COLO668 (cell line): Measurements from ENCODE around the gene DNM2.
"Not testable (repeated sequence)": the region's sequence is repeated elsewhere in the genome, so short reads cannot be mapped to it uniquely, and the experiment has no call there.

Experiments used
- DNase-seq: peaks from one replicate; lab custom pipeline; 2025; ENCODE audit not compliant: unreplicated experiment; lab: John Stamatoyannopoulos, UW

The DNM2 gene

GRCh38 chr19:10724573-10725071 is 6.7 kb downstream of the DNM2 start:
- no peak for DNase-seq

- DNase-seq, result no peak
These were observed 7.5 kb downstream of the DNM2 start for GRCh38 chr19:10725415-10725814.

GRCh38 chr19:10726268-10726667 is 8.4 kb downstream of the DNM2 start:
- no peak for DNase-seq

GRCh38 chr19:10727685-10728201 is 9.9 kb downstream of the DNM2 start:
- DNase-seq, result no peak

- DNase-seq, result no peak
These were observed 11.5 kb downstream of the DNM2 start for GRCh38 chr19:10729411-10729810.

GRCh38 chr19:10730932-10731331 is 13.1 kb downstream of the DNM2 start:
- DNase-seq, result no peak

GRCh38 chr19:10735741-10736140 is 17.9 kb downstream of the DNM2 start:
- DNase-seq, result no peak

- DNase-seq, result no peak
These were observed 18.3 kb downstream of the DNM2 start for GRCh38 chr19:10736189-10736588.

- DNase-seq, result no peak
These were observed 19.2 kb downstream of the DNM2 start for GRCh38 chr19:10736916-10737551.

- no peak for DNase-seq
These were observed 19.8 kb downstream of the DNM2 start for GRCh38 chr19:10737722-10738121.

- no peak for DNase-seq
These were observed 22.9 kb downstream of the DNM2 start for GRCh38 chr19:10740798-10741197.

GRCh38 chr19:10742476-10742875 is 24.6 kb downstream of the DNM2 start:
- DNase-seq, result no peak

GRCh38 chr19:10744253-10744798 is 26.4 kb downstream of the DNM2 start:
- no peak for DNase-seq

GRCh38 chr19:10744801-10745293 is 27.0 kb downstream of the DNM2 start:
- DNase-seq, result no peak

- not testable (repeated sequence) for DNase-seq
These were observed 28.6 kb downstream of the DNM2 start for GRCh38 chr19:10746437-10746836.

- DNase-seq, result peak; percentile 21
These were observed 29.4 kb downstream of the DNM2 start for GRCh38 chr19:10747271-10747670.

GRCh38 chr19:10747674-10748073 is 29.8 kb downstream of the DNM2 start:
- DNase-seq, result no peak

- DNase-seq, result no peak
These were observed 30.5 kb downstream of the DNM2 start for GRCh38 chr19:10748195-10748926.

GRCh38 chr19:10748927-10749434 is 31.1 kb downstream of the DNM2 start:
- DNase-seq, result peak; percentile 89

GRCh38 chr19:10749435-10750384 is 31.8 kb downstream of the DNM2 start:
- DNase-seq, result peak; percentile 72
